ENCODE results near the gene FBXW10. TPM values are rescaled to one million over a fixed set of nuclear protein-coding genes. Genes with fewer than 3 reads are reported as not detected.
"Not testable (repeated sequence)": the region's sequence is repeated elsewhere in the genome, so short reads cannot be mapped to it uniquely, and the experiment has no call there.

The FBXW10 gene
- total RNA-seq, 4 donors from 2014 or later = 0.27 TPM; not detected in 3

GRCh38 chr17:18816489-18817371, 72.9 kb downstream of the FBXW10 start:
- in situ Hi-C loops (cut with MboI; ENCODE audit: low pct_ligation_motif_present in 1 of 4, low pct_unique_long_range_greater_than_20kb in 1 of 4, low sequenced_read_pairs in 3 of 4); H3K4me3 ChIP-seq; H3K36me3 ChIP-seq; H3K27ac ChIP-seq; H3K9me3 ChIP-seq; intact Hi-C loops (cut with DNase I; ENCODE audit: low total_unique reads); H3K4me1 ChIP-seq; H3K27me3 ChIP-seq: not testable (repeated sequence)
- peak; percentile 48 to 68 (median 67) for TF ChIP-seq CTCF (IDR thresholded peaks at IDR 0.05)
- DNase-seq = peak; percentile 13
- 25 to 50% methylated on average over 4 to 9 of the region's 9 CpGs for WGBS, 2 donors (ENCODE audit: low coverage in 1 of 2)

- H3K9me3 ChIP-seq; in situ Hi-C loops (cut with MboI; ENCODE audit: low pct_ligation_motif_present in 1 of 4, low pct_unique_long_range_greater_than_20kb in 1 of 4, low sequenced_read_pairs in 3 of 4); H3K27me3 ChIP-seq; H3K4me1 ChIP-seq; H3K36me3 ChIP-seq; H3K27ac ChIP-seq; H3K4me3 ChIP-seq; DNase-seq; intact Hi-C loops (cut with DNase I; ENCODE audit: low total_unique reads): not testable (repeated sequence)
- 74 to 83% methylated on average over 1 to 3 of the region's 3 CpGs for WGBS, 2 donors (ENCODE audit: low coverage in 1 of 2)
Measured at GRCh38 chr17:18821430-18821829, 77.6 kb downstream of the FBXW10 start.

- WGBS, 2 donors (ENCODE audit: low coverage in 1 of 2) = no CpG with 5 or more reads among the region's 1 CpG
- H3K36me3 ChIP-seq; in situ Hi-C loops (cut with MboI; ENCODE audit: low pct_ligation_motif_present in 1 of 4, low pct_unique_long_range_greater_than_20kb in 1 of 4, low sequenced_read_pairs in 3 of 4); H3K4me1 ChIP-seq; H3K9me3 ChIP-seq; DNase-seq; H3K27me3 ChIP-seq; intact Hi-C loops (cut with DNase I; ENCODE audit: low total_unique reads); H3K27ac ChIP-seq; H3K4me3 ChIP-seq: not testable (repeated sequence)
Measured at GRCh38 chr17:18827613-18828012, 83.8 kb downstream of the FBXW10 start.

Small RNAs within 50 kb of the gene (small RNA-seq; reads per million reads assigned to genes)
- gene AC026271.4 = 0 reads per million in 4 donors

Other genes with a start within 250 kb of the FBXW10 start
- not detected for gene TBC1D28, start 99.7 kb upstream of the FBXW10 start, total RNA-seq
- 10 to 100 TPM in 2 of 4 donors, 1 to 10 TPM in 2; 3.1 to 36.7 (median 12.4) TPM for gene FOXO3B, start 61.7 kb upstream of the FBXW10 start, total RNA-seq
- gene TVP23B, start 37.1 kb downstream of the FBXW10 start, total RNA-seq = 10 to 100 TPM in 2 of 4 donors, 1 to 10 TPM in 1, under 1 TPM in 1; 0.40 to 35.2 (median 19.9) TPM
- gene PRPSAP2, start 114.1 kb downstream of the FBXW10 start, total RNA-seq = 10 to 100 TPM; 22.4 to 77.0 (median 27.2) TPM
- gene SLC5A10, start 208.1 kb downstream of the FBXW10 start, total RNA-seq = not detected